ENCODE measurements around the gene SREBF2.

GRCh38 chr22:41907436-41908401 lies 74.8 kb downstream of the SREBF2 start:
- TF ChIP-seq, protein P1, sequence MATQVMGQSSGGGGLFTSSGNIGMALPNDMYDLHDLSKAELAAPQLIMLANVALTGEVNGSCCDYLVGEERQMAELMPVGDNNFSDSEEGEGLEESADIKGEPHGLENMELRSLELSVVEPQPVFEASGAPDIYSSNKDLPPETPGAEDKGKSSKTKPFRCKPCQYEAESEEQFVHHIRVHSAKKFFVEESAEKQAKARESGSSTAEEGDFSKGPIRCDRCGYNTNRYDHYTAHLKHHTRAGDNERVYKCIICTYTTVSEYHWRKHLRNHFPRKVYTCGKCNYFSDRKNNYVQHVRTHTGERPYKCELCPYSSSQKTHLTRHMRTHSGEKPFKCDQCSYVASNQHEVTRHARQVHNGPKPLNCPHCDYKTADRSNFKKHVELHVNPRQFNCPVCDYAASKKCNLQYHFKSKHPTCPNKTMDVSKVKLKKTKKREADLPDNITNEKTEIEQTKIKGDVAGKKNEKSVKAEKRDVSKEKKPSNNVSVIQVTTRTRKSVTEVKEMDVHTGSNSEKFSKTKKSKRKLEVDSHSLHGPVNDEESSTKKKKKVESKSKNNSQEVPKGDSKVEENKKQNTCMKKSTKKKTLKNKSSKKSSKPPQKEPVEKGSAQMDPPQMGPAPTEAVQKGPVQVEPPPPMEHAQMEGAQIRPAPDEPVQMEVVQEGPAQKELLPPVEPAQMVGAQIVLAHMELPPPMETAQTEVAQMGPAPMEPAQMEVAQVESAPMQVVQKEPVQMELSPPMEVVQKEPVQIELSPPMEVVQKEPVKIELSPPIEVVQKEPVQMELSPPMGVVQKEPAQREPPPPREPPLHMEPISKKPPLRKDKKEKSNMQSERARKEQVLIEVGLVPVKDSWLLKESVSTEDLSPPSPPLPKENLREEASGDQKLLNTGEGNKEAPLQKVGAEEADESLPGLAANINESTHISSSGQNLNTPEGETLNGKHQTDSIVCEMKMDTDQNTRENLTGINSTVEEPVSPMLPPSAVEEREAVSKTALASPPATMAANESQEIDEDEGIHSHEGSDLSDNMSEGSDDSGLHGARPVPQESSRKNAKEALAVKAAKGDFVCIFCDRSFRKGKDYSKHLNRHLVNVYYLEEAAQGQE (IDR thresholded peaks at IDR 0.05; ENCODE audit: insufficient read depth in 1 of 2, low read depth in 2 of 2, low read length in 2 of 2) = no peak
- TF ChIP-seq POLR2AphosphoS5 (IDR thresholded peaks at IDR 0.05; ENCODE audit: low read depth, low read length) (no peak), SIN3A (IDR thresholded peaks at IDR 0.05; ENCODE audit: borderline replicate concordance, insufficient read depth, low read length) (no peak), TAF1 (IDR thresholded peaks at IDR 0.05; ENCODE audit: borderline replicate concordance, insufficient read depth, low read length) (no peak)

Measured in PFSK-1 (cell line).